K562 (cell line): ENCODE results near the gene GAB2. TPM values are rescaled to one million over a fixed set of nuclear protein-coding genes. Genes with fewer than 3 reads are reported as not detected.

Source experiments
- ARID1B ChIP-seq: fragments of 450-650 bp; IDR thresholded peaks from 2 replicates; pipeline ENCODE4 v1.6.1; 2016; ENCODE audit warnings: antibody characterized with exemption, mild to moderate bottlenecking, inconsistent platforms
- BRD9 ChIP-seq: fragments of 450-650 bp; IDR thresholded peaks from 2 replicates; pipeline ENCODE4 v1.6.1; 2018; ENCODE audit warnings: low read depth; ENCODE audit not compliant: partially characterized antibody
- CXXC5 ChIP-seq: fragments of 250-450 bp; sonication (Bioruptor Pico); IDR thresholded peaks from 2 replicates; pipeline ENCODE4 v1.8.0; 2022; ENCODE audit warnings: inconsistent platforms, mild to moderate bottlenecking, moderate library complexity
- DPF2 ChIP-seq: fragments of 450-650 bp; IDR thresholded peaks from 2 replicates; pipeline ENCODE4 v1.6.1; 2016
- ID3 ChIP-seq, 2 experiments: fragments of 250-450 bp in 1 of 2; fragments of 450-650 bp in 1 of 2; sonication (Bioruptor Pico) in 1 of 2; IDR thresholded peaks; 2 replicates each; pipeline versions ENCODE4 v1.6.1 to v1.8.0; 2016 to 2021; ENCODE audit warnings: mild to moderate bottlenecking in 2 of 2, moderate library complexity in 2 of 2, missing compliant biosample characterization in 1 of 2, missing genetic modification characterization in 1 of 2
- MECOM ChIP-seq: fragments of 250-450 bp; sonication (Bioruptor Pico); IDR thresholded peaks from 2 replicates; pipeline ENCODE4 v1.8.0; 2022; ENCODE audit warnings: inconsistent platforms
- RCOR1 ChIP-seq, 2 experiments: IDR thresholded peaks; 2 replicates each; pipeline ENCODE4 v1.6.1; 2012; ENCODE audit warnings: low read depth in 2 of 2, low read length in 2 of 2, borderline replicate concordance in 1 of 2, improper control_type of control experiment in 1 of 2
- SRSF7 ChIP-seq: fragments of 200-400 bp; formaldehyde crosslinking; optimal IDR thresholded peaks from 2 replicates; pipeline ENCODE3; 2017; ENCODE audit warnings: mild to moderate bottlenecking, low read depth, low read length
- ZFX ChIP-seq: sonication (generic); formaldehyde crosslinking; IDR thresholded peaks from 2 replicates; pipeline ENCODE4 v1.8.0; 2022; ENCODE audit warnings: mild to moderate bottlenecking, missing genetic modification reagents, moderate library complexity
- ZNF584 ChIP-seq: fragments of 200-800 bp; sonication (Bioruptor generic); IDR thresholded peaks from 2 replicates; pipeline ENCODE4 v1.6.1; 2016; ENCODE audit warnings: low read depth, mild to moderate bottlenecking, missing genetic modification characterization, missing compliant biosample characterization
- polyA plus RNA-seq, 8 experiments: library from polyadenylated mRNA; depleted of rRNA in 4 of 8; stranded (reverse) in 5 of 8; unstranded in 3 of 8; fragments of >200 nt; fragmentation: Nextera tagmentation in 2 of 8; fragmentation: Illumina TruSeq in 1 of 8; extraction: Ambion mirVana in 2 of 8; extraction: Trizol in 1 of 8; gene quantifications; 2 replicates each; pipeline versions ENCODE4 v1.2.1 to v1.2.3, GENCODE V29; 2011 to 2014; ENCODE audit warnings: inconsistent platforms in 1 of 8, missing spikeins in 1 of 8
- total RNA-seq, 7 experiments: library from RNA; depleted of rRNA in 6 of 7; stranded (reverse); fragments of >200 nt in 6 of 7; fragmentation: Illumina TruSeq in 2 of 7; extraction: Trizol in 2 of 7; gene quantifications; 2 replicates each; pipeline versions ENCODE4 v1.2.1 to v1.2.3, GENCODE V29; 2011 to 2021; ENCODE audit warnings: low replicate concordance in 1 of 7
- TF ChIP-seq, protein P1 (sequence below): fragments of 450-650 bp; conservative IDR thresholded peaks from 2 replicates; pipeline ENCODE4 v1.6.1; 2016; ENCODE audit warnings: missing genetic modification characterization, low read depth, mild to moderate bottlenecking, missing compliant biosample characterization, moderate library complexity

Gene GAB2
- total and polyA plus RNA-seq, 9 of the 15 experiments (the other 6 are each of a cell fraction or from before 2014, with no cell fraction given) = 2.3 to 35.2 (median 16.1) TPM

DNA sequence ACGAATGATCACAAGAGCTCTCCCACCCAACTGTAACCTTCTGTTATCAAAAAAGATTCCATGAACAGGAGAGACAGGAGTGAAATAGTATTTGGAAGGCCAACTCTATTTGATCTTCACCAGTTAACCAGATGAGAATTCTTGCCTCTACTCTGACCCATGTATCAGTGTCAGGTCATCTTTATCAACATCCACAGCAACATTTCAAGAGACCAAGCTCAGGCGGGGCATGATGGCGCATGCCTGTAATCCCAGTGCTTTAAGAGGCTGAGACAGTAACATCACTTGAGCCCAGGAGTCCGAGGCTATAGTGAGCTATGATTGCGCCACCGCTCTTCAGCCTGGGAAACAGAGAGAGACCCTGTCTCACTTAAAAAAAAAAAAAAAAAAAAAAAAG, 62.3 kb downstream of the GAB2 start (continued):
- 0 out of 2 replicates have a peak, but pooled peaks have one; percentile 10 for TF ChIP-seq ARID1B
- TF ChIP-seq CXXC5 (CRISPR knock-in tag) = 0 out of 2 replicates have a peak, but pooled peaks have one; percentile 10
- TF ChIP-seq RCOR1 (IDR thresholded peaks at IDR 0.05; ENCODE audit: borderline replicate concordance in 1 of 2, low read depth in 2 of 2, low read length in 2 of 2) = peak in 1 of 2 experiments; percentile 35; a peak in 1 of 4 replicates
- peak; percentile 35; the same call in 1 of the 2 replicates for TF ChIP-seq ZNF584
- TF ChIP-seq ZFX = no peak
- TF ChIP-seq DPF2 = 0 out of 2 replicates have a peak, but pooled peaks have one; percentile 21
- TF ChIP-seq ID3 (CRISPR knock-in tag; IDR thresholded peaks at IDR 0.05) = no peak
- TF ChIP-seq ID3 (tag; IDR thresholded peaks at IDR 0.05) = 0 out of 2 replicates have a peak, but pooled peaks have one; percentile 25
- peak; percentile 21 for TF ChIP-seq BRD9
- TF ChIP-seq, protein P1, sequence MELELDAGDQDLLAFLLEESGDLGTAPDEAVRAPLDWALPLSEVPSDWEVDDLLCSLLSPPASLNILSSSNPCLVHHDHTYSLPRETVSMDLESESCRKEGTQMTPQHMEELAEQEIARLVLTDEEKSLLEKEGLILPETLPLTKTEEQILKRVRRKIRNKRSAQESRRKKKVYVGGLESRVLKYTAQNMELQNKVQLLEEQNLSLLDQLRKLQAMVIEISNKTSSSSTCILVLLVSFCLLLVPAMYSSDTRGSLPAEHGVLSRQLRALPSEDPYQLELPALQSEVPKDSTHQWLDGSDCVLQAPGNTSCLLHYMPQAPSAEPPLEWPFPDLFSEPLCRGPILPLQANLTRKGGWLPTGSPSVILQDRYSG (tag) = 0 out of 2 replicates have a peak, but pooled peaks have one; percentile 8
- no peak for TF ChIP-seq SRSF7
- peak; percentile 69; the same call in 1 of the 2 replicates for TF ChIP-seq MECOM (CRISPR knock-in tag)
